Islet of Langerhans (tissue), 1 donor: ENCODE results near the gene ZNF507.
"Not testable (repeated sequence)": the region's sequence is repeated elsewhere in the genome, so short reads cannot be mapped to it uniquely, and the experiment has no call there.

ENCODE experiments used
- FAIRE-seq: peaks from one replicate; lab custom pipeline; 2011; peaks lifted over from hg19 to GRCh38; lab: Jason Lieb, UNC

Gene ZNF507

DNA sequence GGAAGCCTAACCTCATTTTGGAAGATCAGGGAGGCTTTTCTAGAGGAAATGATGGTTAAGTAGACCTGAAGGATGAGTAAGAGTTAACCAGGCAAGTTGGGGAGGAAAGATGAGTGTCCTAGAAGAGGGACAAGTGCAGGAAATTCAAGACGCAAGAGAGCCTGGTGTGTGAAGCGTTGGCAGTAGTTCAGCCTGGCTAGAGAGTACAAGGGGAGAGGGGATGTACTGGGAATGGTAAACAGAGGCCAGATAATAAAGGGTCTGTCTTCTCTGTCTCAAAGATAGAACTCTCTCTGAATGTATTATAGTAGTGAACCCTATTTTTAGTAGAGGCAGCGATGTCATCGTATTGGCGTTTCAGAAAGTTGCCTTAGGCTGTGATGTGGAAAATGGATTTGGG lies 69.8 kb downstream of the ZNF507 start:
- no peak for FAIRE-seq

DNA sequence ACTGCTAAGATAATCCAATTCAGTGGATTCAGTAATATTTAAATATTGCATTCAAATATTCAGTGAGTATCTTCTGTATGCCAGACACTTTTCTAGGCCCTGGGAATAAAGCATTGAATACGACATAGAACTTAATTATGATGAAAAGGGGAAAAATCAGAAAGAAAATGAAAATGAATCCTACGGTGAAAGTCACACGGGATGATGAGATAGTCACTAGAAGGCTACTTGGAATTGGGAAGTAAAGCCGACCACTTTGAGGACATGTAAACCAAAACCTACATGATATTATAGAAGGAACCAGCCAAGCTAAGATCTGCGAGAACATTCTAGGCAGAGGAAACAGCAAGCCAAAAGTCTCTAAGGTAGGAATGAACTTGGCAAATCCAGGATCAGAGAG lies 70.3 kb downstream of the ZNF507 start:
- FAIRE-seq: no peak

DNA sequence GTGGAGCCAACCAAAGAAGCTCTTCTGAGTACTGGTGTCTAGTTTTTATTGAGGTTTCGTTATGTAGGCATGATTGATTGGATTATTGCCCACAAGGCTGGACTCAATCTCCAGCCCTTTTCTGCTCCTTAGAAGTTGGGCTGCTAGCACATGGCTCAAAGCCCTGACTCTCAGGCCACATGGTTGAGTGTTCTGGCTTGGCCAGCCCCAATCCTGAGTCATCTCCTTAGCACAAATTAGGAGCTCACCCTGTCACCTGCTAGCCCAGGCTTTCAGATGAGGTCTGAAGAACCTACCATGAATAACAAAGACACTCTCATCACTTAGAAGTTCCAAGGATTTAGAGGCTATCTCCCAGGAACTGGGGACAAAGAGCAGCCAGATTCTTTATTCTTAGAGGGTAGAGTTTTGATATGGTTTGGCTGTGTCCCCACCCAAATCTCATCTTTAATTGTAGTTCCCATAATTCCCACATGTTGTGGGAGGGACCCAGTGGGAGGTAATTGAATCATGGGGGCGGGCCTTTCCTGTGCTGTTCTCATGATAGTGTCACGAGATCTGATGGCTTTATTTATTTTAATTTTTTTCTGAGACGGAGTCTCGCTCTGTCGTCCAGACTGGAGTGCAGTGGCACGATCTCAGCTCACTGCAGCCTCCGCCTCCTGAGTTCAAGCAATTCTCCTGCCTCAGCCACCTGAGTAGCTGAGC lies 71.5 kb downstream of the ZNF507 start:
- FAIRE-seq: no peak

DNA sequence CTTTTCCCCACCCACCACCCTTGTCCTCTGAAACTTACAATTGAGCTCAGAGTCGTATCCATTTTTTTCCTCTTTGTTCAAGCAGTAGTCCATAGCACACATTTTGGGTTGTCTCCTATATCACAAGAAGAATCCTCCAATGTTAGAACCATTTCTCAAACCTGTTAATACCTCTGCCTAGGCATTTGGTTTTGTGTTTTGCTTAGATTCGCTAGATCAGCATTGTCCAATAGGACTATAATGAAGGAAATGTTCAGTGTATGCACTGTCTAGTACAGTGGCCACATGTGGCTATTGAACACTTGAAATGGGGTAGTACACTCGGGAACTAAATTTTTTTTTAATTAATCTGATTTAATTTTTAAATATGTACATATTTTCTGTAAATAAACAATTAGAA lies 72.7 kb downstream of the ZNF507 start:
- no peak for FAIRE-seq

DNA sequence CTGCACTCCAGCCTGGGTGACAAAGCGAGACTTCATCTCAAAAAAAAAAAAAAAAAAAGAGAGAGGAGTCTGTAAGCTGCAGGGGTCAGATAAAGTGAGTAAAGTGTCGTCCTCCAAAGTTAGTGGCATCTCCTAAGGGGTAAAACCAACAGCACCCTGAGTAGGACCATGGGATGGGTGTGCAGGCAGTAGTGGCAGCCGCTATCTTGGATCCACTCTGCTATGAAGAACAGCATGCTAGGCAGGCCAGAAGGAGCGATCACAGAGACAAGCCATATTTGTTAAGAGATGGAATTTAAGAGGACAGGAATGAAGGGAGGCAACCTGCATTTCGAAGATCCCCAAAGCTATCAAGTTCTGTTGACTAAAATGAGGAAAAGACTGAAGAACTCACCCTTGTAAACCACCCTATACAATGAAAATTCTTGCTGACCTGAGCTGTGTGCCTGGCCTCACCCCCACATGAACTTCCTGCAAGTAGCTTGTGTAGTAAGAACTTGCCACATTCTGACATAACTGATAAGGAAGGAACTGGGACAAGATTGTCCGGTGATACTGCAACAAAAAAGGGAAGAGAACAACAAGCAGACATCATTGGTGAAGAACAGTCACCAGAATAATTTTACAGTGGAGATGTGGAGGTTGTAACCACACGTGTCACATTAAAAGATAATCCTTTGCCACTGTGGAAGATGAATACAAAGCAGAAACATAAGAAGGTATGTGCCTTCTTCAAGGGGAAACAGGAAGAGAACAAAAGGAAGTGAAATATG lies 76.4 kb downstream of the ZNF507 start:
- no peak for FAIRE-seq

GRCh38 chr19:32422435-32422834 lies 77.0 kb downstream of the ZNF507 start:
- FAIRE-seq: no peak

DNA sequence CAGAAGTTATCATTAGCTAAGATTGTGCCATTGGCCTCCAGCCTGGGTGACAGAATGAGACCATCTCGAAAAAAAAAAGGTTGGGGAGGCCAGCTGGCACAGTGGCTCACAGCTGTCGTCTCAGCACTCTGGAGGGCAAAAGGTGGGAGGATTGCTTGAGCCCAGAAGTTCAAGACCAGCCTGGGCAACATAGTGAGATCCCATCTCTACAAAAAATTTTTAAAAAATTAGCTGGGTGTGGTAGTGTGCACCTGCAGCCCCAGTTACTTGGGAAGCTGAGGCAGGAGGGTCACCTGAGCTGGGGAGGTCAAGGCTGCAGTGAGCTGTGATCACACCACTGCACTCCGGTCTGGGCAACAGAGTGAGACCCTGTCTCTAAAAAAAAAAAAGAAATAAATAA lies 78.5 kb downstream of the ZNF507 start:
- not testable (repeated sequence) for FAIRE-seq

GRCh38 chr19:32427536-32427935 lies 82.1 kb downstream of the ZNF507 start:
- no peak for FAIRE-seq

DNA sequence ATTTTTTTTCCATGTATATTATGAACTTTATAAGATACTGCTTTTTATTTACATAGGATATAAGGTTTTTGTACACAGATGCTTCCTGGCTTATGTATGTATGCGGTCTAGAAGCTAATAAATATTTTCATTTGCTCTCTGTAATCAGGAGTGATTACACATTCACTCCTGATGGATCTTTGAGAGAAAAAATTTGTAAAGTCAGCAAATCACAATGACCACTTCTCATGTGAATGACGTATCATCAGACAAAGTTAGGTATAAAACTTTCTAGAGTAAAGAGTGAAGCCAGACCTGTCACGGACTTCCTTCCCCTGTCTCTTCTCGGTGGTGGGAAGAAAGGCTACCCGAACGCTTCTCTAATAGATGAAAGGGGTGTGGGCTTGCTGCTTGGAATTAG lies 91.3 kb downstream of the ZNF507 start:
- FAIRE-seq: no peak

DNA sequence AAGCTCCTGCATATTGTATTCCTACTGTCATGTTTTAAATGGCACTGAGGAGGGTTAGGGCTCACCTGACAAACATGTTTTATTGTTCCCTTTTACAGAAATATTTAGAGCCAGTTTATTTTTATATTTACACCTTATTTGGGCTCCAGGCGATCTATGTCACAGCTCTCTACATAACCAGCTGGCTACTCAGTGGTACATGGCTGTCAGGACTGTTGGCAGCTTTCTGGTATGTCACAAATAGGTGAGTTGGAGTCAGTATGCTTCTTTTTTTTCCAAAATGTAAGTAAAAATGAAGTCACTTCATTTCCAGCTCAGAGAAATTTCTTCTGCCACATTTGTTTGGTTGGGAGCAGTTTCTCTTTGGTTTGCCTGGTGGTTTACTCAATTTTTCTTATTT lies 91.7 kb downstream of the ZNF507 start:
- FAIRE-seq: no peak
